Limb (tissue), 2 donors: Measurements from ENCODE around the gene CLDN9.

Experiments used
- DNase-seq, 2 donors: peaks; one replicate each; pipeline ENCODE4 v3.0.0-alpha.2; 2016; ENCODE audit errors: extremely low spot score in 2 of 2

CLDN9 gene

DNA sequence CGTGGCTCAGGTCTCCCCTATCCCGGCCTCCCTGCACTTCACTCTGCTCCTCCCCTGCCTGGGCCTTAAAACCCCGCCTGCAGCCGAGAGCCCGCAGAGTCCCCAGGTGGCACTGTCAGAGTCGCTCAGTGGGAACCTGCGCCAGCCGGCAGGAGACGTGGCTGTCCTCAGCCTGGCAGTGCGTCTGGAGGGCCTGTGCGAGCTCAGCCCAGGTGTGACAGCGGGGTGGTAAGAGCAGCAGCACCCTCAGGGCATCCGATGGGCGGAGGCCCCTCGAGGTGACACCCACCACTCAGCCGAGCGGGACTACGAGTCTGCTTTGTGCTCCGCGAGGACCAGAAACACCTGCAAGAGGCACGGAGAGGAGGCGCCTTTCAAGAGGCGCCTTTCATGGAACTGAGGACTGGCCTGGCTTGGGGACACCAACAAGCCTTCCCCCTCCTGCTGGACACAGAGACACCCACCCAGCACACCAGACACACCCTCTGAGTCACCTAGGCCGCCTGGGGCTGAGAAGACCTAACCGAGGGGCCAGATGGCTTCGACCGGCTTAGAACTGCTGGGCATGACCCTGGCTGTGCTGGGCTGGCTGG, at the start of gene CLDN9:
Gene CLDN9, plus strand, starts transcription at position 96 of the 593 bp plus-strand sequence. Its CDS starts 440 bp downstream, at position 536.
- DNase-seq, result no peak

DNA sequence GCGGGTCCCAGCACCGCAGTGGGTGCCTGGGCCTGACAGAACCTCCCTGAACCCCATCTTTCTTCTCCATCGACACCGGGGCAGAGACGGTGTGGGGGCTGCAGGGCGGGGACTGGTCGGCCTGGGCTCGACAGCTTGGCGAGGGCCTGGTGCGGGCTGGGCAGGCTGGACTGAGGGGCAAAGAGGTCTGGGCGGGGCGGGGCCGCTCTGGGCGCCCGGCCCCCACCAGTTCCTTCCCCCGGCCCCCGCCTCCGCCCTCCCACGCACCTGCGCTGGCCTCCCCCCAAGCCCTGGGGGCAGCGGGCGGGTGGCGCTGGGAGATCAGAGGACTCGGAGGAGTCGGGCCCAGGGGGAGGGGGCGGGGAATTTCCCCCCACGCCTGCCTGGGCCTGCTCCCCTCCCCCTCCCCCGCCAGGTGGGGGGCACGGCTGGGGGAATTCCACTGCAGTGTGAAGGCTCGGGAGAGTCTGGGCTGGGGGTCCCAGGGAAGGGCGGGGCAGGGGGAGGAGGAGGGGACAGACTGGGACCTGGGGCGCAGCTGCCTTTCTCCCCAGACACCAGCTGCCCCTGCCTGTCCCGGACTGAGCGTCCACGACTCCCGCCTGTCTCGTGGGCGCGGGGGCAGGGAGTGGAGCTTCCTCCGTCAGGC, 49.5 kb upstream of the CLDN9 start:
- DNase-seq, result no peak

- DNase-seq, result peak in 1 of 2 donors; percentile 73
These were observed 48.8 kb upstream of the CLDN9 start, which contains the start of gene KREMEN2 for GRCh38 chr16:2963723-2964474. Gene KREMEN2 (plus strand): TSS chr16:2964275. CDS start chr16:2964521, 246 bp downstream.

DNA sequence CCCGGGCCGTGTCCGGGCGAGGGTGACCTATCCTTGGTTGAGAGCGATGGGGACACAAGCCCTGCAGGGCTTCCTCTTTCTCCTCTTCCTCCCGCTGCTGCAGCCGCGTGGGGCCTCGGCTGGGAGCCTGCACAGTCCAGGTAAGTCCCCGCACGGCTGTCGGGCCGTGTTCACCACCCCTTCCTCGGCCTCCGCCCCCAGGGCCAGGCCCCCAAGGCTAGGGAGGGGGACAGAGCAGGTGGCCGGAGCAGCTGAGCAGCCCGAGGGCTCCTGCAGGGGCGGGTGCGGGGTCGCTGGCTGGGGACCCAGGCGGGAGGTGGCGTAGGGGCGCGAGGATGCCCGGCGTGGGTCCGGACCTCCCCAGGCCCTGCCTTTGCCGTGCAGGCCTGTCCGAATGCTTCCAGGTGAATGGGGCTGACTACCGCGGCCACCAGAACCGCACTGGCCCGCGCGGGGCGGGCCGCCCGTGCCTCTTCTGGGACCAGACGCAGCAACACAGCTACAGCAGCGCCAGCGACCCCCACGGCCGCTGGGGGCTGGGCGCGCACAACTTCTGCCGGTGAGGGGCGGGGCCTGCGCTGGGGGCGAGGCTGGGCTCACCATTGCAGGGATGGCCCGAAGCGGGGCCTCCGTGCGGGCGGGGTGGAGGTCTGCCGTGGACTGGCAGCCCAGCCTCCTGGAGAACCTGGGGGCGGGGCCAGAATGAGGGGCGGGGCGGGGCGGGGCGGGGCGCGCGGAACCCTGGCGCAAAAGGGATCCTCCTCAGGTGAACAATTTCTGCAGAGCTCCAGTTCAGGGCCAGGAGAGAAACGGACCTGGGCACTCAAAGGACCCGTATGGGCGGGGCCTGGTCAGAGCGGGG, 48.0 kb upstream of the CLDN9 start:
- peak in 1 of 2 donors; percentile 81 for DNase-seq

- DNase-seq, result peak in 1 of 2 donors; percentile 32
These were observed 46.5 kb upstream of the CLDN9 start for GRCh38 chr16:2966043-2966807.

DNA sequence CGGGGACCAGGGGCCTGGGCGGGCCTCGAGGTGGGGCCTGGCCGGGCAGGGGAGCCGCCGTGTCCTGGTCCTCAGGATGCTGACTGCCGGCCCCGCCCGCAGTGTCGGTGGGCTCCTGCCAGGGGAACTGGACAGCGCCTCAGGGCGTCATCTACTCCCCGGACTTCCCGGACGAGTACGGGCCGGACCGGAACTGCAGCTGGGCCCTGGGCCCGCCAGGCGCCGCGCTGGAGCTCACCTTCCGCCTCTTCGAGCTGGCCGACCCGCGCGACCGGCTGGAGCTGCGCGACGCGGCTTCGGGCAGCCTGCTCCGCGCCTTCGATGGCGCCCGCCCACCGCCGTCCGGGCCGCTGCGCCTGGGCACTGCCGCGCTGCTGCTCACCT, 45.9 kb upstream of the CLDN9 start:
- peak in 1 of 2 donors; percentile 48 for DNase-seq

GRCh38 chr16:2967211-2967631, 45.5 kb upstream of the CLDN9 start:
- DNase-seq, result peak in 1 of 2 donors; percentile 38

GRCh38 chr16:2967721-2968161, 45.0 kb upstream of the CLDN9 start:
- DNase-seq, result peak in 1 of 2 donors; percentile 34

DNA sequence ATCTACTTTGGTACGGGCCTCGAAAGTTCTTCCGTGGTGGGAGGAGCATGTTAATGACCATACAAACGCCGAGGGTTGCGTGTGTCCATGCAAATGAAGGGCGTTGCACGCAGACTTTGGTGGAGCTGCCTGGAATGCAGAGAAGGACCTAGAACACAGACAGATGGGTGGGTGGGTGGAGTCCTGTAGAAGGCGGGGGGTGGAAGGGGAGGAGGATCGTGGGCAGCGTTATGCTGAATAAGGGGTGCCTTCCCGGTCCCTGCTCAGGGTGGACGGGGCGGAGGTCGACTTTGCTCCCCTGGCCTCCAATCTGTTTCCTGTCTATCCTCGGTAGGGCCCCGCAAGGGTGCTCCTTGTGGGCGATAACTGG, 44.4 kb upstream of the CLDN9 start:
- no peak for DNase-seq

- DNase-seq, result peak; percentile 87 to 90
These were observed 43.8 kb upstream of the CLDN9 start, which contains the start of gene PAQR4 for GRCh38 chr16:2968738-2969544. Gene PAQR4 (plus strand): TSS chr16:2969348. CDS start chr16:2969675, 327 bp downstream.

GRCh38 chr16:2969545-2970521, 42.9 kb upstream of the CLDN9 start:
- no peak for DNase-seq

GRCh38 chr16:2970563-2970962, 42.2 kb upstream of the CLDN9 start:
- DNase-seq, result no peak

- DNase-seq, result no peak
These were observed 41.4 kb upstream of the CLDN9 start for GRCh38 chr16:2971134-2971984.

GRCh38 chr16:2971985-2972784, 40.5 kb upstream of the CLDN9 start:
- no peak for DNase-seq

- DNase-seq, result no peak
These were observed 39.6 kb upstream of the CLDN9 start for GRCh38 chr16:2973093-2973492.

DNA sequence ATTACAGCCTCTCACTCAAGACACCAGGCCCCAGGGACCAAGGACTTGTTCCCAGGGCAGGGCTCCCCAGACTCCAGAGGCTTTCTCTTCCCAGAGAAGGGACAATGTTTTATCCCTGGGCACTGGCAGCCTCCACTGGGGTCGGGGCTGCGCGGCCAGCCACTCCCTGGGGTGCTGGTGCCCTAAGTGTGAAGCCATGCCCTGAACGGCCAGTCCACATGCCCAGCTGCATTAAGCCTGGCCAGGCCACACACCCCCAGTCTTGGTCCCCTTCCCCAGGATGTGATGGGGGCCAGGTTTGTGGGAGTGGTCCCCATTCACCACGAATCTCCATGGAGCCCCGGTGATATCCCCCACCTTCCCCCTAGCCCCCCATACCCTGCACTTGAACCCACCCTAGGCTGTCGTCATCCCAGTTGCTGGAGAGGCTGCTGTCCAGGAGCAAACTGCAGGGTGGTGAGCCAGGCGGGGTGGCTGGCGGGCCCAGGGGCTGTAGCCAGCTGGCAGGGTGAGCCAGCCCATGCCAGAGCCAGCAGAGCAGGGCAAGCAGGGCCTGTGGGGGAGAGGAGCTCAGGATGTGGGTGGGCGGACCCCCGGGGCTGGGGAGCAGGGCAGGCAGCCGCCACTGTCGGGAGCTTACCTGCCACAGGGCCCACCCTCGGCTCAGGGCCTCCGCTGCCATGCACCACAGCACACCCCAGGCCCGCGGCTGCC, 39.0 kb upstream of the CLDN9 start:
- no peak for DNase-seq
